GM19372 (cell line): ENCODE results near the gene B4GALT3.

Experiments used
- ATAC-seq: cut with Tn5 transposase; IDR thresholded peaks from one replicate; pipeline ENCODE4 v1.9.1; 2021; ENCODE audit warnings: mild to moderate bottlenecking, low read depth, moderate library complexity; ENCODE audit not compliant: unreplicated experiment

The B4GALT3 gene

GRCh38 chr1:161131523-161132409 lies 45.5 kb downstream of the B4GALT3 start:
- no peak for ATAC-seq

GRCh38 chr1:161130266-161130665 lies 47.0 kb downstream of the B4GALT3 start:
- ATAC-seq, result no peak

- ATAC-seq, result no peak
These were observed 48.5 kb downstream of the B4GALT3 start for GRCh38 chr1:161128591-161129420.

GRCh38 chr1:161127649-161128048 lies 49.7 kb downstream of the B4GALT3 start:
- no peak for ATAC-seq

GRCh38 chr1:161122967-161123366 lies 54.3 kb downstream of the B4GALT3 start:
- no peak for ATAC-seq

GRCh38 chr1:161121834-161122233 lies 55.5 kb downstream of the B4GALT3 start:
- no peak for ATAC-seq
